NCI-H2196 treated with DMSO at 0.1 percent for 48 hours (cell line): Measurements from ENCODE around the gene CNOT11.
"Not testable (repeated sequence)": the region's sequence is repeated elsewhere in the genome, so short reads cannot be mapped to it uniquely, and the experiment has no call there.

Experiments used
- DNase-seq: peaks from one replicate; lab custom pipeline; 2025; ENCODE audit not compliant: unreplicated experiment; lab: John Stamatoyannopoulos, UW

The CNOT11 gene

DNA sequence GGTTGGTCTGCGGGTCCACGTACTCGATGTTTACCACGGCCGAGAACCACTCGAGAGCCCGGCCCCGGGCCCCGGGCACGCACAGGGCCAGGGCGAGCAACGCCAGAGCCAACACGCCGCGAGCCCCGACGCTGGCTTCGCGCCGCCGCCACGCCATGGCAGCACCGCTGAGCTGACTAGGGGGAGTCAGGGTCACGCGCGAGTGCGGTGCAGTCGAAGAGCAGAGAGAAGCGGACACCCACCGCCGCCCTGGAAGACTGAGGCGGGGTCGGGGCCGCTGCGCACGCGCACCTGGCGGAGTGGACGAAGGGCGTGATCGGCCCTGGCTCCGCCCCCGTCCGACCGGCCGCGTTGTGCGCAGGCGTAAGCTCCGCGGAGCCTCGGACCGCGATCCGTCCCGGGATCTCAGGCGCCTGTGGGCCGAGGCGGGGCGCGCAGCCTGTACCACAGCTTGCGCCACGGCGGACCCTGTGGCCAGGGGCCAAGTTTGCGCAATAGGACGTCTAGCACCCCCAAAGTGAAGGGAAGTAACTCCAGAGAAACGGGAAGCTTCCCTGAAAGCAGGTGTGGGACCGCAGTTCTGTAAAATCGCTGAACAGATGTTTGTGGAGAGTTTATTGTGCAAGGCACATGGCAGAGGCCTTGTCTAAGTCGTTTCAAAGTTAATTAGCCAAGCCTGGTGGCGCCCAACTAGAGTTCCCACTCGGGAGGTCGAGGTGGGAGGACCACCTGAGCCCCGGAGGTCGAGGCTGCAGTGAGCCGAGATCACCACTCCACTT, 55.9 kb downstream of the CNOT11 start, which contains the start of gene RNF149:
Gene RNF149 (minus strand): TSS at position 270 of the 779 bp plus-strand sequence. CDS start 113 bp downstream, at position 157.
- DNase-seq: peak; percentile 70

DNA sequence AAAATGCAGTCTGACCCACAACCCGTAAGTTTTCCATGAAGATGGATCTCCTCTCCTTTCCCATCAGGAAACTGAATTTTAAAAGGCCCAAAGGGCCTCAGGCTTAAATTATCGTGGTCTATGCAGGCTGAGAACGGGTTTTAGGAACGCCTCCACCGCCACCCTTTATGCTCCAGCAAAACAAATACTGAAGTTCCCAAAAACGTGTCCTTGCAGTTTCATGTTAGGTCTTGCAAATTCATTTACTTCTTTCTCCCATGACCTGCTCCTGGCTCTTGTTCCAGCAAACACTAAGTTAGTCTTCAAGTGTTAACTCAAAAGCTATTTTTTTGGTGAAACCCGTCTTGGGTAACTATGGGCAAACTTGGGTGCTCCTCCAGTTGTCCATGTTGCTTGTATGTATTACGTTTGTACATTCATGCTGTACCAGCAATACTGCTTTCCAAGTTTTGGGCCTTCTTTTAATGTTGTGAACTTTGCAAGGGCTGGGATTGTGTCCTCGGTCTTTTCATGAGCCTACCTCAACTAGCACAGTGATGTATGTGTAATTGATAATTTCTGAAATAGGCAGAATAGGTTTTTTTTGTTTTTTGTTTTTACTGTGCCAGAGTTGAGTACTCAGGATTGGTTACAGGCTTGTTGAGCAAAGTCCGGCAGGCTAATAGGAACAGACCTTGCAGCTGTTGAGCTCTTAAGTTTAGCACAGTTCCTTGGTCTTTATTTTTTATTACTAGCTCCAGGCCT, 57.6 kb downstream of the CNOT11 start:
- no peak for DNase-seq

DNA sequence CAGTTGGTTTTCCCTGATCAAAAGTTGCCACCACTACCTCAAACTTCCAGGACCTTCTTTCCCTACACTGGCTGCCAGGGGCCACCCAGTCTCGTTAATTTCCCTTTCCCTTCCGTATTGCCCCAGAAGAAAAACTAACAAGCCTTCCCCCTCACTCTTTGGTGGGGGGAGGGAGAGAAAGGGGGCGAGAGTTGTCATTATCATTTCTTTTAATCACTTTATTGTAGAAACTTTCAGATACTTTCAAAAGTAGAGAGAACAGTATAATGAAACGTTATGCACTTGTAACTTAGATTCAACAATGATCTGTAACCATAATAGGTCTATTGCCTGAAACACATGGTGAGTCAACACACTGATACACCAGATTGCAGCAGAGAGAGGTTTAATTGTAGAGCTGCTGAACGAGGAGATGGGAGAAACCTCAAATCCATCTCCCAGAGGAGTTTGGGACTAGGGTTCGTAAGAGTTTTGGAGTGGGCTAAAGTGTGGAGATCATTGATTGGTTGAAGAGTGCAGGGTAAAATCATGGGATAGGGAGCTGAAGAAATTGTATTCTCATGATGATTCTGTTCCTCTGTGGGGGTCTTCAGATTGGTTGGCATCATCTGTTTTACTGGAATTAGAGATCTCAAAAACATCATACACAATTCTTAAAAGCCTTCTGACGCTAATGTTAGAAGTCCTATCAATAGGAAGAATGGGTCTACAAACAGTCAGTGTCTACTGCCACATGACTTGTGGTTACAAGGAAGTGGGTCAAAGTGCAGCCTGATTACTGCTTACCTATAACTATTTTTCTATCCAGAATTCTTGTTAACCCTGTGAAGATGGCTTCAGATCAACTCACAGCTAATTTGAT, 58.4 kb downstream of the CNOT11 start:
- DNase-seq: no peak

DNA sequence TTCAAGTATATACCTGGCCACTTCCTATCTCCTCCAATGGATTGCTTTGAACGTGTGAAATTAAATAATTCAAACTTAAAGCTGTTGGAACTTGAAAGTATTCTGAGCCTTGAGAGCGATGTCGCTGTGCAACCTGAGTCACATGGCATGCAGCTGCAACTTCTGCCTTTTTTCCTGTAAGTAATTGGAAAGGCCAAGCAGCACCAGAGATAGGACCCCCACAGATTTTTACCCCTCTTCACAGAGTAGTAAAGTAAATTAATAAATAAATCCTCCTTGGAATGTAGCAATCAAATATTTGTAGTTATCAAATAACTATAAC, 59.0 kb downstream of the CNOT11 start:
- DNase-seq: no peak

DNA sequence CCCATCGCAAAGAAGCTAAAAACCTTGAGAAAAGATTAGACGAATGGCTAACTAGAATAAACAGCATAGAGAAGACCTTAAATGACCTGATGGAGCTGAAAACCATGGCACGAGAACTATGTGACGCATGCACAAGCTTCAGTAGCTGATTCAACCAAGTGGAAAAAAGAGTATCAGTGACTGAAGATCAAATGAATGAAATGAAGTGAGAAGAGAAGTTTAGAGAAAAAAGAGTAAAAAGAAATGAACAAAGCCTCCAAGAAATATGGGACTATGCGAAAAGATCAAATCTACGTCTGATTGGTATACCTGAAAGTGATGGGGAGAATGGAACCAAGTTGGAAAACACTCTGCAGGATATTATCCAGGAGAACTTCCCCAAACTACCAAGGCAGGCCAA, 63.9 kb downstream of the CNOT11 start:
- not testable (repeated sequence) for DNase-seq
